SU-DHL-6 (cell line): ENCODE measurements around the gene AGBL2.

Experiments used
- H2AFZ ChIP-seq: fragments of 200-600 bp; sonication (generic); 2 replicates; pipeline ENCODE4 v1.6.1; 2014; ENCODE audit warnings: low read depth, mild to moderate bottlenecking, moderate library complexity, mixed read lengths, antibody characterized with exemption, low read length; ENCODE audit not compliant: severe bottlenecking
- H3F3A ChIP-seq: fragments of 200-600 bp; shearing (Covaris generic); 2 replicates; pipeline ENCODE4 v1.6.0; 2016; ENCODE audit warnings: antibody characterized with exemption, mild to moderate bottlenecking; ENCODE audit not compliant: insufficient read depth
- H3K27ac ChIP-seq: fragments of 200-600 bp; sonication (generic); 2 replicates; pipeline ENCODE4 v1.5.1; 2016; ENCODE audit warnings: low read depth, mild to moderate bottlenecking, low read length, moderate library complexity, mixed read lengths
- H3K27me3 ChIP-seq: fragments of 200-600 bp; sonication (generic), shearing (Covaris generic); 2 replicates; pipeline ENCODE4 v1.6.0; 2014; ENCODE audit warnings: mild to moderate bottlenecking, low read length
- H3K36me3 ChIP-seq: fragments of 200-600 bp; sonication (generic); 2 replicates; pipeline ENCODE4 v1.6.1; 2014; ENCODE audit warnings: mild to moderate bottlenecking, low read length, mixed read lengths
- H3K4me2 ChIP-seq: fragments of 300-600, 200-600 bp; shearing (Covaris generic), sonication (generic); 2 replicates; pipeline ENCODE4 v1.6.0; 2014; ENCODE audit warnings: low read length, low read depth, mild to moderate bottlenecking; ENCODE audit not compliant: poor library complexity, severe bottlenecking
- H3K4me3 ChIP-seq: fragments of 200-600 bp; sonication (generic); 2 replicates; pipeline ENCODE4 v1.5.1; 2014; ENCODE audit warnings: antibody characterized with exemption, low read length, mild to moderate bottlenecking, mixed read lengths; ENCODE audit not compliant: insufficient read depth, poor library complexity, severe bottlenecking
- H3K79me2 ChIP-seq: fragments of 200-600 bp; sonication (generic); 2 replicates; pipeline ENCODE4 v1.6.1; 2014; ENCODE audit warnings: mild to moderate bottlenecking, low read length, moderate library complexity; ENCODE audit not compliant: insufficient read depth
- H3K9ac ChIP-seq: fragments of 200-600 bp; sonication (generic); 2 replicates; pipeline ENCODE4 v1.7.0; 2014; ENCODE audit warnings: mild to moderate bottlenecking, low read length
- H3K9me2 ChIP-seq: fragments of 200-600 bp; sonication (generic); replicated peaks from 2 replicates; pipeline ENCODE4 v1.6.1; 2014; ENCODE audit warnings: low read length; ENCODE audit not compliant: insufficient read depth
- H3K9me3 ChIP-seq: fragments of 200-600 bp; sonication (generic); 2 replicates; pipeline ENCODE4 v1.6.1; 2014; ENCODE audit warnings: low read length, mixed read lengths; ENCODE audit not compliant: insufficient read depth
- H4K20me1 ChIP-seq: fragments of 200-600 bp; sonication (generic); 2 replicates; pipeline ENCODE4 v1.6.1; 2014; ENCODE audit warnings: low read depth, mild to moderate bottlenecking, antibody characterized with exemption, low read length, moderate library complexity, mixed read lengths
- EZH2phosphoT487 ChIP-seq: fragments of 200-600 bp; sonication (generic), shearing (Covaris generic); conservative IDR thresholded peaks from 2 replicates; pipeline ENCODE4 v1.6.1; 2018; ENCODE audit warnings: mild to moderate bottlenecking, antibody characterized with exemption, low read length, moderate library complexity, mixed read lengths
- TF ChIP-seq, protein P1 (sequence below): fragments of 200-600 bp; sonication (generic); IDR thresholded peaks from one replicate; pipeline ENCODE4 v1.5.1; 2017; ENCODE audit warnings: antibody characterized with exemption, mild to moderate bottlenecking, low read length, moderate library complexity; ENCODE audit not compliant: insufficient read depth, poor library complexity, severe bottlenecking

The AGBL2 gene

DNA sequence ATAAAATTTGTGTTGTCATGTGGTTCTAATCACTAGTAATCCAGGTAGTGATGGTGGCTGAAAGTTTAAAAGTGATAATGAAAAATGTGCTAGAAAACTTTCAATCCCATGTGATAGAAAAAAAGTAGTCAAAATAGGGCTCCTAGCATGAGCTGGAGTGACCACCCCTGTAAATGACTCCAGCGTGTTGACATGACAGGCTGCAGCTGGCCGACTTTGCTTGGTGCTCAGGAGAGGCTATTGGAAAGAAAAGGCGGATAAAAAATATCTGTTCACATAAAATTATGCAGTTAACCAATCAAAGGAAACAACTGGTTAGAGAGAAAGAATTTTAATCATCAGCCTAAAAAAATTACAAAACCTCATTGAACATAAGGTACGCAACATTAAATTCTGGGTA is 55.9 kb downstream of the AGBL2 start:
- H3K4me3 ChIP-seq = no peak overlapping the region
- H3K79me2 ChIP-seq = no peaks in the 10 kb centered on the region
- no peaks in the 10 kb centered on the region for H3K36me3 ChIP-seq
- TF ChIP-seq, protein P1, sequence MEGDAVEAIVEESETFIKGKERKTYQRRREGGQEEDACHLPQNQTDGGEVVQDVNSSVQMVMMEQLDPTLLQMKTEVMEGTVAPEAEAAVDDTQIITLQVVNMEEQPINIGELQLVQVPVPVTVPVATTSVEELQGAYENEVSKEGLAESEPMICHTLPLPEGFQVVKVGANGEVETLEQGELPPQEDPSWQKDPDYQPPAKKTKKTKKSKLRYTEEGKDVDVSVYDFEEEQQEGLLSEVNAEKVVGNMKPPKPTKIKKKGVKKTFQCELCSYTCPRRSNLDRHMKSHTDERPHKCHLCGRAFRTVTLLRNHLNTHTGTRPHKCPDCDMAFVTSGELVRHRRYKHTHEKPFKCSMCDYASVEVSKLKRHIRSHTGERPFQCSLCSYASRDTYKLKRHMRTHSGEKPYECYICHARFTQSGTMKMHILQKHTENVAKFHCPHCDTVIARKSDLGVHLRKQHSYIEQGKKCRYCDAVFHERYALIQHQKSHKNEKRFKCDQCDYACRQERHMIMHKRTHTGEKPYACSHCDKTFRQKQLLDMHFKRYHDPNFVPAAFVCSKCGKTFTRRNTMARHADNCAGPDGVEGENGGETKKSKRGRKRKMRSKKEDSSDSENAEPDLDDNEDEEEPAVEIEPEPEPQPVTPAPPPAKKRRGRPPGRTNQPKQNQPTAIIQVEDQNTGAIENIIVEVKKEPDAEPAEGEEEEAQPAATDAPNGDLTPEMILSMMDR = no peak
- no peak for TF ChIP-seq EZH2phosphoT487
- H3K27ac ChIP-seq = no peak overlapping the region
- no peaks in the 10 kb centered on the region for H3F3A ChIP-seq
- no peaks in the 10 kb centered on the region for H3K9me2 ChIP-seq
- H4K20me1 ChIP-seq = no peaks in the 10 kb centered on the region
- H3K9ac ChIP-seq = no peak overlapping the region
- no peaks in the 10 kb centered on the region for H3K9me3 ChIP-seq
- no peaks in the 10 kb centered on the region for H3K27me3 ChIP-seq
- H2AFZ ChIP-seq = no peak overlapping the region
- H3K4me2 ChIP-seq = no peak overlapping the region

DNA sequence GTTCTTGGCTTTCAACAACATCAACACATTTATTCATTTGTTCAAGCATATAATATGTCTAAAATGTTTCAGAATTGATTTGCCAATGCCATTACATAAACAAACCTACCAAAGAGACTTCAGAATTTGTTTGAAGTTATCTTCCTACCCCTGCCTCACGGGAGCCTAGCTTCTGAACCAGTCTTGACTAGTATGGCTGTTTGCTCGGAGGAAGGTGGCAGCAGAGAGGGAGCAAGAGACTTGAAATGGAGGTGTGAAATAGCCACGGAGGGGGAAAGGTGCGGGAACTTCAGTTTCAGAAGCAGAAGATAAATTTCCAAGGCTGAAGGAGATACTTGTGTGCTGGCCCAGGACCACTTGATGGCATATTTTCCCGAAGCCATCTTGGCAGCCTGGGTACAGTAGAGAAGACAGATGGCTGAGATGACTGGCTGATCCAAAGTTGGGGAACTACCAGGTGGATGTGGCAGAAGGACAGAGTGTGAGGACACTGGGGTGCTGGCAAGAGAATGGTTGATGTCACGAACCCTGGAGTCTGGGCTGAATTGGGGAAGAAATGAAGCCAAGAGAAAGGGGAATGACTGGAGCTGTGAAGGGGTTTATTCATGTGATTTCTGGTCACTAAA is 58.8 kb downstream of the AGBL2 start:
- Histone ChIP-seq H4K20me1 (no peaks in the 10 kb centered on the region), H3K27ac (no peak overlapping the region), H3K4me3 (no peak overlapping the region), H3K9ac (no peak overlapping the region), H3K9me2 (no peaks in the 10 kb centered on the region), H3K27me3 (no peaks in the 10 kb centered on the region), H3K9me3 (peaks cover 9% of the 10 kb centered on the region; the same call in 1 of the 2 replicates), H3K36me3 (no peaks in the 10 kb centered on the region), H3F3A (no peaks in the 10 kb centered on the region), H2AFZ (peak overlapping the region; percentile 51), H3K4me2 (no peak overlapping the region), H3K79me2 (no peaks in the 10 kb centered on the region)
- no peak for TF ChIP-seq EZH2phosphoT487
- TF ChIP-seq, protein P1 = no peak

DNA sequence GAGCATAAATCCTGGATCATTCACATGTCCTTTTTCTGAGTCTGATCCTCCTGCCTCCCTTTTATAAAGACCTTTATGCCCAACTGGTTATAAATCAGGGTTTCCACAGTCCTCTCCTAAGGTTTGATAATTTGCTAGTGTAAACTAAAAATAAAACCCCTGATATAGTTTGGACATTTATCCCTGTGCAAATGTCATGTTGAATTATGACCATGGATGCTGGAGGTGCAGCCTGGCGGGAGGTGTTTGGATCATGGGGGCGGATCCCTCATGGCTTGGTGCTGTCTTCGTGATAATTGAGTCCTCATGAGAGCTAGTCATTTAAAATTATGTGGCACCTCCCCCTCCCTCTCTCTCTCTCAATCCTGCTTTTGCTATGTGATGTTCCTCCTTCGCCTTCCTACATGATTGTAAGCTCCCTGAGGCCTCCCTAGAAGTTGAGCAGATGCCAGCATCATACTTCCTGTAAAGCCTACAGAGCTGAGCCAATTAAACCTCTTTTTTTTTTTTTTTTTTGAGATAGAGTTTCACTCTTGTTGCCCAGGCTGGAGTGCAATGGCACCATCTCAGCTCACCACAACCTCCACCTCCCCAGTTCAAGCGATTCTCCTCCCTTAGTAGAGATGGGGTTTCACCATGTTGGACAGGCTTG is 63.2 kb downstream of the AGBL2 start:
- Histone ChIP-seq H3K9me3 (peaks cover 9% of the 10 kb centered on the region; the same call in 1 of the 2 replicates), H3K27me3 (no peaks in the 10 kb centered on the region), H3K9me2 (no peaks in the 10 kb centered on the region), H3K27ac (no peak overlapping the region), H2AFZ (no peak overlapping the region), H3K79me2 (no peaks in the 10 kb centered on the region), H3F3A (no peaks in the 10 kb centered on the region), H3K4me2 (no peak overlapping the region), H4K20me1 (no peaks in the 10 kb centered on the region), H3K4me3 (no peak overlapping the region), H3K9ac (no peak overlapping the region), H3K36me3 (no peaks in the 10 kb centered on the region)
- TF ChIP-seq, protein P1 = no peak
- TF ChIP-seq EZH2phosphoT487 = no peak
